Mesenchymal stem cell (in vitro differentiated cells and primary cell): Measurements from ENCODE around the gene HACD4.

Experiments used
- DNase-seq: peaks from one replicate; pipeline ENCODE4 v3.0.0-alpha.2; 2013
- H2AFZ ChIP-seq: one replicate; pipeline ENCODE4 v1.6.1; 2013; ENCODE audit warnings: low read depth, mild to moderate bottlenecking, control low read depth, inconsistent platforms, low read length, moderate library complexity
- H2AK5ac ChIP-seq: 2 replicates; pipeline ENCODE4 v1.6.1; 2013; ENCODE audit warnings: low read length, moderate library complexity, mild to moderate bottlenecking, inconsistent platforms; ENCODE audit not compliant: severe bottlenecking
- H2BK120ac ChIP-seq: one replicate; pipeline ENCODE4 v1.6.1; 2013; ENCODE audit warnings: low read depth, mild to moderate bottlenecking, inconsistent platforms, low read length, moderate library complexity
- H2BK12ac ChIP-seq, 2 experiments: one replicate each; pipeline ENCODE4 v1.6.1; 2013; ENCODE audit warnings: inconsistent platforms in 2 of 2, low read length in 2 of 2, mild to moderate bottlenecking in 2 of 2, moderate library complexity in 2 of 2, control low read depth in 1 of 2
- H2BK15ac ChIP-seq: one replicate; pipeline ENCODE4 v1.6.1; 2013; ENCODE audit warnings: mild to moderate bottlenecking, low read depth, inconsistent platforms; ENCODE audit not compliant: poor library complexity, severe bottlenecking
- H2BK5ac ChIP-seq: 2 replicates; pipeline ENCODE4 v1.6.1; 2013; ENCODE audit warnings: low read depth, mild to moderate bottlenecking, low read length, control low read depth, inconsistent platforms; ENCODE audit not compliant: poor library complexity, severe bottlenecking
- H3K14ac ChIP-seq, 2 experiments: one replicate each; pipeline ENCODE4 v1.6.1; 2013; ENCODE audit warnings: inconsistent platforms in 2 of 2, low read length in 2 of 2, control low read depth in 1 of 2, mild to moderate bottlenecking in 1 of 2, moderate library complexity in 1 of 2
- H3K18ac ChIP-seq, 2 experiments: one replicate each; pipeline ENCODE4 v1.6.1; 2013; ENCODE audit warnings: inconsistent platforms in 2 of 2, low read length in 2 of 2, control low read depth in 1 of 2, low read depth in 1 of 2, mild to moderate bottlenecking in 1 of 2
- H3K23ac ChIP-seq, 2 experiments: one replicate each; pipeline ENCODE4 v1.6.1; 2013; ENCODE audit warnings: inconsistent platforms in 2 of 2, low read length in 2 of 2, mild to moderate bottlenecking in 2 of 2, moderate library complexity in 2 of 2, control low read depth in 1 of 2
- H3K27ac ChIP-seq: 2 replicates; pipeline ENCODE4 v1.5.1; 2013; ENCODE audit warnings: mild to moderate bottlenecking, moderate library complexity, low read length, control low read depth, inconsistent platforms; ENCODE audit not compliant: poor library complexity, severe bottlenecking
- H3K27me3 ChIP-seq, 2 experiments: 2 replicates each; pipeline versions ENCODE4 v1.6.1 to v1.7.0; 2013; ENCODE audit warnings: low read length in 2 of 2, mild to moderate bottlenecking in 2 of 2, moderate library complexity in 2 of 2, control low read depth in 1 of 2, inconsistent platforms in 1 of 2; ENCODE audit not compliant: control insufficient read depth in 1 of 2, insufficient read depth in 1 of 2
- H3K36me3 ChIP-seq, 2 experiments: 2 replicates each; pipeline versions ENCODE4 v1.6.1 to v1.7.0; 2013; ENCODE audit warnings: low read length in 2 of 2, control low read depth in 1 of 2, inconsistent platforms in 1 of 2, low read depth in 1 of 2, mild to moderate bottlenecking in 1 of 2; ENCODE audit not compliant: insufficient read depth in 2 of 2, control insufficient read depth in 1 of 2
- H3K4ac ChIP-seq, 2 experiments: one replicate each; pipeline ENCODE4 v1.6.1; 2013; ENCODE audit warnings: inconsistent platforms in 2 of 2, low read length in 2 of 2, mild to moderate bottlenecking in 2 of 2, moderate library complexity in 2 of 2, control low read depth in 1 of 2, low read depth in 1 of 2
- H3K4me1 ChIP-seq: 2 replicates; pipeline ENCODE4 v1.6.1; 2013; ENCODE audit warnings: low read depth, low read length, control low read depth; ENCODE audit not compliant: control insufficient read depth, insufficient read depth
- H3K4me2 ChIP-seq: 2 replicates; pipeline ENCODE4 v1.6.1; 2013; ENCODE audit warnings: low read length, mild to moderate bottlenecking, inconsistent platforms; ENCODE audit not compliant: poor library complexity, severe bottlenecking
- H3K4me3 ChIP-seq, 2 experiments: 2 replicates each; pipeline versions ENCODE4 v1.5.1 to v1.7.0; 2013; ENCODE audit warnings: low read length in 2 of 2, mild to moderate bottlenecking in 2 of 2, control low read depth in 1 of 2, low read depth in 1 of 2; ENCODE audit not compliant: insufficient read depth in 1 of 2
- H3K79me1 ChIP-seq: replicated peaks from 2 replicates; pipeline ENCODE4 v1.6.1; 2013; ENCODE audit warnings: mild to moderate bottlenecking, control low read depth, low read length, inconsistent platforms; ENCODE audit not compliant: poor library complexity, severe bottlenecking
- H3K9ac ChIP-seq: 2 replicates; pipeline ENCODE4 v1.7.0; 2013; ENCODE audit warnings: mild to moderate bottlenecking, low read length, moderate library complexity
- H3K9me3 ChIP-seq: 2 replicates; pipeline ENCODE4 v1.7.0; 2013; ENCODE audit warnings: mild to moderate bottlenecking, low read length; ENCODE audit not compliant: control insufficient read depth
- H4K8ac ChIP-seq: one replicate; pipeline ENCODE4 v1.6.1; 2013; ENCODE audit warnings: inconsistent platforms, mild to moderate bottlenecking, low read length, moderate library complexity
- H4K91ac ChIP-seq: one replicate; pipeline ENCODE4 v1.6.1; 2013; ENCODE audit warnings: mild to moderate bottlenecking, low read length, inconsistent platforms
- WGBS: methylation state at CpG from one replicate; pipeline ENCODE4 v1.1.7; 2013; ENCODE audit warnings: mixed read lengths; 5-methylcytosine and 5-hydroxymethylcytosine counted together

Gene HACD4

GRCh38 chr9:21015129-21015815, 16.2 kb downstream of the HACD4 start:
- Histone ChIP-seq H3K4me3 (no peak overlapping the region), H3K4ac (no peak overlapping the region), H2BK120ac (no peak overlapping the region), H2BK15ac (no peak overlapping the region), H3K79me1 (peaks cover 3% of the 10 kb centered on the region), H3K23ac (no peak overlapping the region), H3K4me2 (no peak overlapping the region), H2AFZ (no peak overlapping the region), H3K9ac (no peak overlapping the region), H3K14ac (no peak overlapping the region), H3K9me3 (no peaks in the 10 kb centered on the region), H3K36me3 (peaks cover 0 to 40% of the 10 kb centered on the region in 2 experiments), H2BK12ac (no peak overlapping the region), H2BK5ac (no peak overlapping the region), H3K27me3 (no peaks in the 10 kb centered on the region), H4K91ac (no peak overlapping the region), H3K27ac (no peak overlapping the region), H3K4me1 (no peaks in the 10 kb centered on the region), H4K8ac (no peak overlapping the region), H3K18ac (no peak overlapping the region), H2AK5ac (no peak overlapping the region)
- 99% methylated on average over 4 of the region's 5 CpGs for WGBS
- DNase-seq = no peak

- no peak overlapping the region for H3K23ac ChIP-seq
- no peak overlapping the region for H4K8ac ChIP-seq
- no peak overlapping the region for H3K14ac ChIP-seq
- H3K27ac ChIP-seq = no peak overlapping the region
- no peak overlapping the region for H2BK5ac ChIP-seq
- no peak overlapping the region for H2BK120ac ChIP-seq
- no peaks in the 10 kb centered on the region for H3K27me3 ChIP-seq
- no peak overlapping the region for H3K4me2 ChIP-seq
- H2BK15ac ChIP-seq = no peak overlapping the region
- no CpG with 5 or more reads among the region's 2 CpGs for WGBS
- no peak overlapping the region for H4K91ac ChIP-seq
- no peak overlapping the region for H3K4ac ChIP-seq
- no peaks in the 10 kb centered on the region for H3K79me1 ChIP-seq
- H3K9me3 ChIP-seq = no peaks in the 10 kb centered on the region
- H3K18ac ChIP-seq = no peak overlapping the region
- no peak overlapping the region for H2AK5ac ChIP-seq
- H3K4me3 ChIP-seq = no peak overlapping the region
- H2AFZ ChIP-seq = no peak overlapping the region
- H3K4me1 ChIP-seq = no peaks in the 10 kb centered on the region
- no peak overlapping the region for H3K9ac ChIP-seq
- H3K36me3 ChIP-seq = peaks cover 0 to 64% of the 10 kb centered on the region in 2 experiments
- no peak overlapping the region for H2BK12ac ChIP-seq
- DNase-seq = no peak
Measured at GRCh38 chr9:21002040-21002439, 29.4 kb downstream of the HACD4 start.

- H4K8ac ChIP-seq = no peak overlapping the region
- no peak overlapping the region for H2BK15ac ChIP-seq
- H3K9me3 ChIP-seq = no peaks in the 10 kb centered on the region
- no peaks in the 10 kb centered on the region for H3K27me3 ChIP-seq
- DNase-seq = no peak
- H2BK120ac ChIP-seq = no peak overlapping the region
- H4K91ac ChIP-seq = no peak overlapping the region
- H3K18ac ChIP-seq = no peak overlapping the region
- no peak overlapping the region for H3K9ac ChIP-seq
- 13% methylated on average over 1 of the region's 1 CpG for WGBS
- H3K23ac ChIP-seq = no peak overlapping the region
- H3K4me3 ChIP-seq = no peak overlapping the region
- H3K14ac ChIP-seq = no peak overlapping the region
- H3K79me1 ChIP-seq = no peaks in the 10 kb centered on the region
- no peak overlapping the region for H3K27ac ChIP-seq
- no peak overlapping the region for H2AK5ac ChIP-seq
- H3K4me1 ChIP-seq = no peaks in the 10 kb centered on the region
- H2AFZ ChIP-seq = no peak overlapping the region
- H3K4me2 ChIP-seq = no peak overlapping the region
- peaks cover 0 to 64% of the 10 kb centered on the region in 2 experiments for H3K36me3 ChIP-seq
- H2BK12ac ChIP-seq = no peak overlapping the region
- no peak overlapping the region for H3K4ac ChIP-seq
- H2BK5ac ChIP-seq = no peak overlapping the region
Measured at GRCh38 chr9:21001581-21001980, 29.9 kb downstream of the HACD4 start.

- WGBS = 100% methylated on average over 2 of the region's 2 CpGs
- H3K9me3 ChIP-seq = no peaks in the 10 kb centered on the region
Measured at GRCh38 chr9:20997503-20998076, 33.9 kb downstream of the HACD4 start.

More at GRCh38 chr9:20997503-20998076, 33.9 kb downstream of the HACD4 start:
- Histone ChIP-seq H3K23ac (no peak overlapping the region), H3K36me3 (peaks cover 5 to 78% of the 10 kb centered on the region in 2 experiments), H3K79me1 (peaks cover 4% of the 10 kb centered on the region), H3K18ac (no peak overlapping the region), H2BK12ac (no peak overlapping the region), H2AFZ (no peak overlapping the region), H2AK5ac (no peak overlapping the region), H3K4me2 (no peak overlapping the region), H2BK15ac (no peak overlapping the region), H3K4me3 (no peak overlapping the region), H3K9ac (no peak overlapping the region), H2BK120ac (no peak overlapping the region), H2BK5ac (no peak overlapping the region), H3K27ac (no peak overlapping the region), H3K27me3 (no peaks in the 10 kb centered on the region), H4K91ac (no peak overlapping the region), H3K14ac (no peak overlapping the region), H3K4ac (no peak overlapping the region), H4K8ac (no peak overlapping the region), H3K4me1 (no peaks in the 10 kb centered on the region)
- DNase-seq = no peak
